MM.1S (cell line): ENCODE measurements around the gene MPDZ.

Experiments used
- DNase-seq: peaks from one replicate; pipeline ENCODE4 v3.0.0-alpha.2; 2015
- H2AFZ ChIP-seq: fragments of 300-600 bp; sonication (generic); 2 replicates; pipeline ENCODE4 v1.6.0; 2016; ENCODE audit warnings: antibody characterized with exemption, low read length
- H3F3A ChIP-seq: fragments of 300-600 bp; sonication (generic); 2 replicates; pipeline ENCODE4 v1.6.1; 2016; ENCODE audit warnings: mild to moderate bottlenecking, antibody characterized with exemption, low read length, moderate library complexity, mixed read lengths; ENCODE audit not compliant: insufficient read depth
- H3K27ac ChIP-seq: fragments of 300-600 bp; sonication (generic); 2 replicates; pipeline ENCODE4 v1.5.1; 2016; ENCODE audit warnings: mild to moderate bottlenecking, low read length
- H3K27me3 ChIP-seq: fragments of 300-600 bp; sonication (generic); replicated peaks from 2 replicates; pipeline ENCODE4 v1.6.0; 2016; ENCODE audit warnings: low read length; ENCODE audit not compliant: insufficient read depth
- H3K36me3 ChIP-seq: fragments of 300-600 bp; sonication (generic); replicated peaks from 2 replicates; pipeline ENCODE4 v1.6.1; 2016; ENCODE audit warnings: mild to moderate bottlenecking, low read length, mixed read lengths; ENCODE audit not compliant: insufficient read depth
- H3K4me1 ChIP-seq: fragments of 300-600 bp; sonication (generic); 2 replicates; pipeline ENCODE4 v1.6.1; 2016; ENCODE audit warnings: low read length, mixed read lengths
- H3K4me2 ChIP-seq: fragments of 300-600 bp; sonication (generic); 2 replicates; pipeline ENCODE4 v1.6.0; 2016; ENCODE audit warnings: low read depth, low read length
- H3K4me3 ChIP-seq: fragments of 300-600 bp; sonication (generic); 2 replicates; pipeline ENCODE4 v1.5.1; 2016; ENCODE audit warnings: low read length, mixed read lengths
- H3K79me2 ChIP-seq: fragments of 300-600 bp; sonication (generic); 2 replicates; pipeline ENCODE4 v1.6.1; 2016; ENCODE audit warnings: mixed run types, low read length, mixed read lengths
- H3K9ac ChIP-seq: fragments of 300-600 bp; sonication (generic); 2 replicates; pipeline ENCODE4 v1.6.1; 2016; ENCODE audit warnings: low read length, mixed read lengths
- H3K9me2 ChIP-seq: fragments of 300-600 bp; sonication (generic); replicated peaks from 2 replicates; pipeline ENCODE4 v1.6.1; 2016; ENCODE audit warnings: mild to moderate bottlenecking, low read length, mixed read lengths; ENCODE audit not compliant: insufficient read depth
- H3K9me3 ChIP-seq: fragments of 300-600 bp; sonication (generic); replicated peaks from 2 replicates; pipeline ENCODE4 v1.6.1; 2016; ENCODE audit warnings: mild to moderate bottlenecking, low read length, mixed read lengths; ENCODE audit not compliant: insufficient read depth
- H4K20me1 ChIP-seq: fragments of 300-600 bp; sonication (generic); 2 replicates; pipeline ENCODE4 v1.6.1; 2016; ENCODE audit warnings: mild to moderate bottlenecking, low read length, moderate library complexity, mixed read lengths; ENCODE audit not compliant: insufficient read depth
- CTCF ChIP-seq: fragments of 300-600 bp; sonication (generic); IDR thresholded peaks from 2 replicates; pipeline ENCODE4 v1.5.1; 2016; ENCODE audit warnings: antibody characterized with exemption, low read length, mixed read lengths
- EZH2 ChIP-seq: fragments of 300-600 bp; sonication (generic); optimal IDR thresholded peaks from 2 replicates; pipeline ENCODE3; 2017; ENCODE audit warnings: low read depth, mild to moderate bottlenecking, antibody characterized with exemption, low read length, mixed read lengths
- EZH2phosphoT487 ChIP-seq: fragments of 300-600 bp; sonication (generic); IDR thresholded peaks from 2 replicates; pipeline ENCODE4 v1.6.1; 2018; ENCODE audit warnings: antibody characterized with exemption, low read length

The MPDZ gene

GRCh38 chr9:13158986-13159385, 120.5 kb downstream of the MPDZ start:
- H3K9me3 ChIP-seq, result no peaks in the 10 kb centered on the region
- no peaks in the 10 kb centered on the region for H3K27me3 ChIP-seq
- H3K36me3 ChIP-seq, result no peaks in the 10 kb centered on the region
- H3K4me1 ChIP-seq, result no peaks in the 10 kb centered on the region
- no peak for DNase-seq
- H3K79me2 ChIP-seq, result no peaks in the 10 kb centered on the region
- H4K20me1 ChIP-seq, result no peaks in the 10 kb centered on the region
- no peak overlapping the region for H3K27ac ChIP-seq
- H3K4me3 ChIP-seq, result no peak overlapping the region
- H3K9ac ChIP-seq, result no peak overlapping the region
- TF ChIP-seq EZH2phosphoT487 (no peak), EZH2 (no peak), CTCF (no peak)
- H2AFZ ChIP-seq, result no peak overlapping the region
- no peaks in the 10 kb centered on the region for H3F3A ChIP-seq
- no peaks in the 10 kb centered on the region for H3K9me2 ChIP-seq
- no peak overlapping the region for H3K4me2 ChIP-seq

- no peaks in the 10 kb centered on the region for H3K27me3 ChIP-seq
- no peaks in the 10 kb centered on the region for H3K36me3 ChIP-seq
- no peak overlapping the region for H3K4me3 ChIP-seq
- H3K9ac ChIP-seq, result no peak overlapping the region
- TF ChIP-seq EZH2 (no peak), EZH2phosphoT487 (no peak), CTCF (no peak)
- no peak overlapping the region for H2AFZ ChIP-seq
- H3F3A ChIP-seq, result no peaks in the 10 kb centered on the region
- no peak for DNase-seq
- H3K9me3 ChIP-seq, result no peaks in the 10 kb centered on the region
- no peaks in the 10 kb centered on the region for H4K20me1 ChIP-seq
- H3K9me2 ChIP-seq, result no peaks in the 10 kb centered on the region
- no peaks in the 10 kb centered on the region for H3K79me2 ChIP-seq
- H3K4me1 ChIP-seq, result no peaks in the 10 kb centered on the region
- H3K27ac ChIP-seq, result no peak overlapping the region
- no peak overlapping the region for H3K4me2 ChIP-seq
Measured at GRCh38 chr9:13151489-13151888, 128.0 kb downstream of the MPDZ start.

GRCh38 chr9:13149454-13149853, 130.0 kb downstream of the MPDZ start:
- TF ChIP-seq EZH2phosphoT487, result no peak
- TF ChIP-seq EZH2, result no peak
- no peak for TF ChIP-seq CTCF
- Histone ChIP-seq H3F3A (no peaks in the 10 kb centered on the region), H3K4me2 (no peak overlapping the region), H4K20me1 (no peaks in the 10 kb centered on the region), H3K27ac (no peak overlapping the region), H3K9ac (no peak overlapping the region), H3K36me3 (no peaks in the 10 kb centered on the region), H3K4me3 (no peak overlapping the region), H3K27me3 (no peaks in the 10 kb centered on the region), H3K4me1 (no peaks in the 10 kb centered on the region), H3K9me2 (no peaks in the 10 kb centered on the region), H2AFZ (no peak overlapping the region), H3K9me3 (no peaks in the 10 kb centered on the region), H3K79me2 (no peaks in the 10 kb centered on the region)
- DNase-seq, result no peak

GRCh38 chr9:13146840-13147239, 132.7 kb downstream of the MPDZ start:
- no peaks in the 10 kb centered on the region for H3K36me3 ChIP-seq
- TF ChIP-seq EZH2, result no peak
- no peak for TF ChIP-seq CTCF
- no peak for TF ChIP-seq EZH2phosphoT487
- no peak overlapping the region for H3K9ac ChIP-seq
- H3K4me3 ChIP-seq, result no peak overlapping the region
- no peaks in the 10 kb centered on the region for H3K9me2 ChIP-seq
- H3K27ac ChIP-seq, result no peak overlapping the region
- H3F3A ChIP-seq, result no peaks in the 10 kb centered on the region
- no peaks in the 10 kb centered on the region for H3K27me3 ChIP-seq
- H3K4me1 ChIP-seq, result no peaks in the 10 kb centered on the region
- no peak overlapping the region for H2AFZ ChIP-seq
- H3K79me2 ChIP-seq, result no peaks in the 10 kb centered on the region
- H3K4me2 ChIP-seq, result no peak overlapping the region
- no peak for DNase-seq
- H4K20me1 ChIP-seq, result no peaks in the 10 kb centered on the region
- no peaks in the 10 kb centered on the region for H3K9me3 ChIP-seq
